Measurements from ENCODE around the gene IL15RA.

DNA sequence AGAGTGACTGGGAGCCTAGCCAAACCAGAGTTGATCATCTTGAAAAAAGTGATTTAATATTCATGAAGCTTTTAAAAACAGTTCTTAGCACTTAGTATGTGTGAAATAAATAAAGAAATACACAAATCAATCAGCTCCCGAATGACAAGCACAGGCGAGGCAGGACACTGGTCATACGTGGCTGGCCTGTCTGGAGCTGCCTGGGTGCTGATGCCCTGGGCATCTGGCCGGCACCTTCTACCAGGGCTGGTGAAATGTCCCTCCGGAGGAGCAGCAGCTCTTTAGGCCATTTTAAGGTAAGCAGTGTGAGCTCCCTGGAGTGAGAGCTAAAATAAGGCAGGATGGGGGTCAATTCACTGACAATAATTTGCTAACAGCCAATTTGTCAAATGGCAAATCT is 23.7 kb downstream of the IL15RA start:
- TF ChIP-seq, protein P1, sequence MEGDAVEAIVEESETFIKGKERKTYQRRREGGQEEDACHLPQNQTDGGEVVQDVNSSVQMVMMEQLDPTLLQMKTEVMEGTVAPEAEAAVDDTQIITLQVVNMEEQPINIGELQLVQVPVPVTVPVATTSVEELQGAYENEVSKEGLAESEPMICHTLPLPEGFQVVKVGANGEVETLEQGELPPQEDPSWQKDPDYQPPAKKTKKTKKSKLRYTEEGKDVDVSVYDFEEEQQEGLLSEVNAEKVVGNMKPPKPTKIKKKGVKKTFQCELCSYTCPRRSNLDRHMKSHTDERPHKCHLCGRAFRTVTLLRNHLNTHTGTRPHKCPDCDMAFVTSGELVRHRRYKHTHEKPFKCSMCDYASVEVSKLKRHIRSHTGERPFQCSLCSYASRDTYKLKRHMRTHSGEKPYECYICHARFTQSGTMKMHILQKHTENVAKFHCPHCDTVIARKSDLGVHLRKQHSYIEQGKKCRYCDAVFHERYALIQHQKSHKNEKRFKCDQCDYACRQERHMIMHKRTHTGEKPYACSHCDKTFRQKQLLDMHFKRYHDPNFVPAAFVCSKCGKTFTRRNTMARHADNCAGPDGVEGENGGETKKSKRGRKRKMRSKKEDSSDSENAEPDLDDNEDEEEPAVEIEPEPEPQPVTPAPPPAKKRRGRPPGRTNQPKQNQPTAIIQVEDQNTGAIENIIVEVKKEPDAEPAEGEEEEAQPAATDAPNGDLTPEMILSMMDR (IDR thresholded peaks at IDR 0.05 in 4 of 5, conservative IDR thresholded peaks at IDR 0.05 in 1 of 5) = no peak
- TF ChIP-seq POLR2A (IDR thresholded peaks at IDR 0.05) = no peak
